Measurements from ENCODE around the gene GNA15.
A peak's percentile ranks its signal among the peaks of the same experiment; 100 is the strongest.
"Not testable (repeated sequence)": the region's sequence is repeated elsewhere in the genome, so short reads cannot be mapped to it uniquely, and the experiment has no call there.

GNA15 gene

GRCh38 chr19:3135961-3136683 is at the start of gene GNA15:
TSS of gene GNA15 (plus strand) at chr19:3136033. CDS start at chr19:3136451, 418 bp downstream.
- H3K27ac ChIP-seq, result peak within 1 kb of the TSS; percentile 99
- peak; percentile 33 for DNase-seq (ENCODE audit: low read depth, low spot score)

GRCh38 chr19:3087769-3088168 is 48.1 kb upstream of the GNA15 start:
- H3K27ac ChIP-seq, result no peak overlapping the region
- no peak for DNase-seq (ENCODE audit: low read depth, low spot score)

GRCh38 chr19:3089299-3089855 is 46.5 kb upstream of the GNA15 start:
- H3K27ac ChIP-seq; DNase-seq (ENCODE audit: low read depth, low spot score): not testable (repeated sequence)

- DNase-seq (ENCODE audit: low read depth, low spot score), result no peak
- H3K27ac ChIP-seq, result no peak overlapping the region
Observed at GRCh38 chr19:3094601-3095440, 41.0 kb upstream of the GNA15 start.

- DNase-seq (ENCODE audit: low read depth, low spot score), result no peak
Observed at GRCh38 chr19:3095441-3096191, 40.2 kb upstream of the GNA15 start.

GRCh38 chr19:3096267-3096901 is 39.4 kb upstream of the GNA15 start:
- DNase-seq (ENCODE audit: low read depth, low spot score), result no peak
- H3K27ac ChIP-seq, result no peak overlapping the region

More at GRCh38 chr19:3095441-3096191, 40.2 kb upstream of the GNA15 start:
- no peak overlapping the region for H3K27ac ChIP-seq

- no peak overlapping the region for H3K27ac ChIP-seq
- no peak for DNase-seq (ENCODE audit: low read depth, low spot score)
Observed at GRCh38 chr19:3096902-3097326, 38.9 kb upstream of the GNA15 start.

- no peak overlapping the region for H3K27ac ChIP-seq
- no peak for DNase-seq (ENCODE audit: low read depth, low spot score)
Observed at GRCh38 chr19:3097442-3097871, 38.4 kb upstream of the GNA15 start.

- DNase-seq (ENCODE audit: low read depth, low spot score), result no peak
- no peak overlapping the region for H3K27ac ChIP-seq
Observed at GRCh38 chr19:3098141-3098514, 37.7 kb upstream of the GNA15 start.

- no peak overlapping the region for H3K27ac ChIP-seq
- no peak for DNase-seq (ENCODE audit: low read depth, low spot score)
Observed at GRCh38 chr19:3098515-3099346, 37.1 kb upstream of the GNA15 start.

- no peak for DNase-seq (ENCODE audit: low read depth, low spot score)
- no peak overlapping the region for H3K27ac ChIP-seq
Observed at GRCh38 chr19:3099347-3100145, 36.3 kb upstream of the GNA15 start.

GRCh38 chr19:3100331-3100730 is 35.5 kb upstream of the GNA15 start:
- no peak for DNase-seq (ENCODE audit: low read depth, low spot score)
- no peak overlapping the region for H3K27ac ChIP-seq

- DNase-seq (ENCODE audit: low read depth, low spot score), result no peak
- no peak overlapping the region for H3K27ac ChIP-seq
Observed at GRCh38 chr19:3100747-3101730, 34.8 kb upstream of the GNA15 start.

GRCh38 chr19:3102239-3103140 is 33.3 kb upstream of the GNA15 start:
- no peak overlapping the region for H3K27ac ChIP-seq
- no peak for DNase-seq (ENCODE audit: low read depth, low spot score)

- no peak for DNase-seq (ENCODE audit: low read depth, low spot score)
- no peak overlapping the region for H3K27ac ChIP-seq
Observed at GRCh38 chr19:3104708-3104983, 31.2 kb upstream of the GNA15 start.

Data from epithelial cell of prostate (primary cell).